Neural cell (in vitro differentiated cells): ENCODE data around the gene GNPDA2. TPM values are rescaled to one million over a fixed set of nuclear protein-coding genes. Genes with fewer than 3 reads are reported as not detected.

ENCODE experiments used
- H2AFZ ChIP-seq: fragments of 200-600, 300-800 bp; sonication (generic), shearing (Covaris generic); 2 replicates; pipeline ENCODE4 v1.6.0; 2014; ENCODE audit warnings: low read depth, mild to moderate bottlenecking, antibody characterized with exemption, low read length, moderate library complexity
- H3F3A ChIP-seq: fragments of 200-600 bp; shearing (Covaris generic); 2 replicates; pipeline ENCODE4 v1.6.1; 2016; ENCODE audit warnings: mild to moderate bottlenecking, moderate library complexity, mixed read lengths, antibody characterized with exemption, low read length; ENCODE audit not compliant: insufficient read depth, poor library complexity, severe bottlenecking
- H3K27ac ChIP-seq: fragments of 200-600, 300-800 bp; sonication (generic), shearing (Covaris generic); 2 replicates; pipeline ENCODE4 v1.5.1; 2014; ENCODE audit warnings: mild to moderate bottlenecking, low read length, moderate library complexity
- H3K27me3 ChIP-seq: fragments of 300-800, 200-600 bp; sonication (generic), shearing (Covaris generic); 2 replicates; pipeline ENCODE4 v1.6.0; 2014; ENCODE audit warnings: mild to moderate bottlenecking, low read depth, low read length, moderate library complexity; ENCODE audit not compliant: insufficient read depth
- H3K36me3 ChIP-seq: fragments of 300-800, 200-600 bp; sonication (generic), shearing (Covaris generic); 2 replicates; pipeline ENCODE4 v1.5.1; 2014; ENCODE audit warnings: mild to moderate bottlenecking, antibody characterized with exemption, low read length, moderate library complexity; ENCODE audit not compliant: insufficient read depth
- H3K4me2 ChIP-seq: fragments of 300-800, 200-600 bp; sonication (generic), shearing (Covaris generic); 2 replicates; pipeline ENCODE4 v1.6.0; 2014; ENCODE audit warnings: mild to moderate bottlenecking, low read length
- H3K4me3 ChIP-seq: fragments of 300-800, 200-600 bp; sonication (generic), shearing (Covaris generic); 2 replicates; pipeline ENCODE4 v1.5.1; 2014; ENCODE audit warnings: mild to moderate bottlenecking, low read length, moderate library complexity
- H3K79me2 ChIP-seq: fragments of 200-600 bp; shearing (Covaris generic); replicated peaks from 2 replicates; pipeline ENCODE4 v1.6.0; 2014; ENCODE audit warnings: mild to moderate bottlenecking, low read length, moderate library complexity; ENCODE audit not compliant: insufficient read depth
- H3K9ac ChIP-seq: fragments of 300-800, 200-600 bp; sonication (generic), shearing (Covaris generic); 2 replicates; pipeline ENCODE4 v1.6.1; 2016; ENCODE audit warnings: mild to moderate bottlenecking, low read length, mixed read lengths
- H3K9me2 ChIP-seq: fragments of 200-600 bp; shearing (Covaris generic); 2 replicates; pipeline ENCODE4 v1.6.1; 2016; ENCODE audit warnings: mild to moderate bottlenecking, low read length, mixed read lengths; ENCODE audit not compliant: insufficient read depth
- H3K9me3 ChIP-seq: fragments of 200-600, 300-800 bp; sonication (generic), shearing (Covaris generic); 2 replicates; pipeline ENCODE4 v1.6.1; 2016; ENCODE audit warnings: mild to moderate bottlenecking, mixed run types, low read length, moderate library complexity, mixed read lengths
- H4K20me1 ChIP-seq: fragments of 200-600 bp; shearing (Covaris generic); 2 replicates; pipeline ENCODE4 v1.6.1; 2016; ENCODE audit warnings: mild to moderate bottlenecking, mixed run types; ENCODE audit not compliant: insufficient read depth
- CTCF ChIP-seq: fragments of 450-650 bp; IDR thresholded peaks from 2 replicates; pipeline ENCODE4 v1.5.1; 2014; ENCODE audit warnings: antibody characterized with exemption, mild to moderate bottlenecking, moderate library complexity; ENCODE audit not compliant: poor library complexity, severe bottlenecking
- EP300 ChIP-seq: fragments of 450-650 bp; conservative IDR thresholded peaks from 2 replicates; pipeline ENCODE4 v1.6.1; 2014; ENCODE audit warnings: antibody characterized with exemption, mild to moderate bottlenecking, moderate library complexity; ENCODE audit not compliant: poor library complexity, severe bottlenecking
- EZH2 ChIP-seq: fragments of 200-600, 300-800 bp; shearing (Covaris generic), sonication (generic); IDR thresholded peaks from 2 replicates; pipeline ENCODE4 v1.6.1; 2014; ENCODE audit warnings: antibody characterized with exemption, low read length, borderline replicate concordance, mild to moderate bottlenecking; ENCODE audit not compliant: insufficient read depth, poor library complexity, severe bottlenecking
- MXI1 ChIP-seq: fragments of 450-650 bp; conservative IDR thresholded peaks from 2 replicates; pipeline ENCODE4 v1.6.1; 2014; ENCODE audit warnings: antibody characterized with exemption, mild to moderate bottlenecking; ENCODE audit not compliant: poor library complexity, severe bottlenecking
- POLR2AphosphoS5 ChIP-seq: IDR thresholded peaks from 2 replicates; pipeline ENCODE4 v1.6.1; 2012
- RAD21 ChIP-seq: fragments of 450-650 bp; conservative IDR thresholded peaks from 2 replicates; pipeline ENCODE4 v1.6.1; 2014; ENCODE audit warnings: antibody characterized with exemption, mild to moderate bottlenecking, moderate library complexity
- SMC3 ChIP-seq: fragments of 450-650 bp; conservative IDR thresholded peaks from 2 replicates; pipeline ENCODE4 v1.6.1; 2014; ENCODE audit warnings: antibody characterized with exemption, mild to moderate bottlenecking, moderate library complexity; ENCODE audit not compliant: poor library complexity
- TAF1 ChIP-seq: IDR thresholded peaks from 2 replicates; pipeline ENCODE4 v1.6.1; 2012; ENCODE audit warnings: low read depth
- polyA plus RNA-seq: library from polyadenylated mRNA; depleted of rRNA; stranded (reverse); fragments of >200 nt; gene quantifications from 2 replicates; pipeline ENCODE4 v1.2.3, GENCODE V29; 2014
- TF ChIP-seq, protein P1 (sequence below): IDR thresholded peaks from 2 replicates; pipeline ENCODE4 v1.6.1; 2012; ENCODE audit warnings: borderline replicate concordance

Gene GNPDA2
- polyA plus RNA-seq, 1 donor from 2014 or later: 40.7 TPM

- Histone ChIP-seq H3K4me2 (no peak overlapping the region), H2AFZ (no peak overlapping the region), H3F3A (no peaks in the 10 kb centered on the region), H3K4me3 (no peak overlapping the region), H3K9me3 (peaks cover 5% of the 10 kb centered on the region), H3K36me3 (no peaks in the 10 kb centered on the region), H4K20me1 (no peaks in the 10 kb centered on the region), H3K27me3 (no peaks in the 10 kb centered on the region), H3K27ac (no peak overlapping the region), H3K79me2 (no peaks in the 10 kb centered on the region), H3K9me2 (no peaks in the 10 kb centered on the region), H3K9ac (no peak overlapping the region)
- TF ChIP-seq CTCF: no peak
- TF ChIP-seq SMC3: no peak
- TF ChIP-seq RAD21: no peak
- no peak for TF ChIP-seq EP300
- no peak for TF ChIP-seq POLR2AphosphoS5
- no peak for TF ChIP-seq TAF1
- no peak for TF ChIP-seq EZH2
- TF ChIP-seq, protein P1, sequence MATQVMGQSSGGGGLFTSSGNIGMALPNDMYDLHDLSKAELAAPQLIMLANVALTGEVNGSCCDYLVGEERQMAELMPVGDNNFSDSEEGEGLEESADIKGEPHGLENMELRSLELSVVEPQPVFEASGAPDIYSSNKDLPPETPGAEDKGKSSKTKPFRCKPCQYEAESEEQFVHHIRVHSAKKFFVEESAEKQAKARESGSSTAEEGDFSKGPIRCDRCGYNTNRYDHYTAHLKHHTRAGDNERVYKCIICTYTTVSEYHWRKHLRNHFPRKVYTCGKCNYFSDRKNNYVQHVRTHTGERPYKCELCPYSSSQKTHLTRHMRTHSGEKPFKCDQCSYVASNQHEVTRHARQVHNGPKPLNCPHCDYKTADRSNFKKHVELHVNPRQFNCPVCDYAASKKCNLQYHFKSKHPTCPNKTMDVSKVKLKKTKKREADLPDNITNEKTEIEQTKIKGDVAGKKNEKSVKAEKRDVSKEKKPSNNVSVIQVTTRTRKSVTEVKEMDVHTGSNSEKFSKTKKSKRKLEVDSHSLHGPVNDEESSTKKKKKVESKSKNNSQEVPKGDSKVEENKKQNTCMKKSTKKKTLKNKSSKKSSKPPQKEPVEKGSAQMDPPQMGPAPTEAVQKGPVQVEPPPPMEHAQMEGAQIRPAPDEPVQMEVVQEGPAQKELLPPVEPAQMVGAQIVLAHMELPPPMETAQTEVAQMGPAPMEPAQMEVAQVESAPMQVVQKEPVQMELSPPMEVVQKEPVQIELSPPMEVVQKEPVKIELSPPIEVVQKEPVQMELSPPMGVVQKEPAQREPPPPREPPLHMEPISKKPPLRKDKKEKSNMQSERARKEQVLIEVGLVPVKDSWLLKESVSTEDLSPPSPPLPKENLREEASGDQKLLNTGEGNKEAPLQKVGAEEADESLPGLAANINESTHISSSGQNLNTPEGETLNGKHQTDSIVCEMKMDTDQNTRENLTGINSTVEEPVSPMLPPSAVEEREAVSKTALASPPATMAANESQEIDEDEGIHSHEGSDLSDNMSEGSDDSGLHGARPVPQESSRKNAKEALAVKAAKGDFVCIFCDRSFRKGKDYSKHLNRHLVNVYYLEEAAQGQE: no peak
- TF ChIP-seq MXI1: no peak
Measured at GRCh38 chr4:44771789-44772188, 45.4 kb upstream of the GNPDA2 start.

DNA sequence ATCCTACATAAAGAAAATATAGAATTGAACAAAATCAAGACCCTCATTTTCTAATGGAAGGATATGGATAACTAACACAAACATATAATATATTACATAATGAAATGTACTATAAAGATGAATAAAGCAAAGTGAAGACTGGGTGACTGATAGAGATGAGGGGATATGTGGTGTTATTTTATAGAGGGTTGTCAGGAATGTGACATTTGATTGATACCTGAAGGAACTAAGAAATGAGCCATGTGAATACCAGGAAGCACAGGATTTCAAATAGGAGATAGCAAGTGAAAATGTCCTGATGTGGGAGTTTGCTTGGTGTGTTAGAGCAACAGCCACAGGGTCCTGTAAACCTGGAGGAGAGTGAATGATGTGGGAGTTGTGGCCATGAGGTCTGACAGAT, 40.1 kb upstream of the GNPDA2 start:
- H3K27ac ChIP-seq: no peak overlapping the region
- H3K4me2 ChIP-seq: no peak overlapping the region
- H3K9ac ChIP-seq: no peak overlapping the region
- no peaks in the 10 kb centered on the region for H3K79me2 ChIP-seq
- no peaks in the 10 kb centered on the region for H4K20me1 ChIP-seq
- H3K4me3 ChIP-seq: no peak overlapping the region
- H3K36me3 ChIP-seq: no peaks in the 10 kb centered on the region
- no peaks in the 10 kb centered on the region for H3K9me3 ChIP-seq
- no peaks in the 10 kb centered on the region for H3K9me2 ChIP-seq
- H3F3A ChIP-seq: no peaks in the 10 kb centered on the region
- TF ChIP-seq CTCF (no peak), SMC3 (no peak), MXI1 (no peak), TAF1 (no peak), EP300 (peak; percentile 56), EZH2 (no peak), RAD21 (no peak), POLR2AphosphoS5 (peak; percentile 45)
- TF ChIP-seq, protein P1: peak; percentile 98
- no peaks in the 10 kb centered on the region for H3K27me3 ChIP-seq
- H2AFZ ChIP-seq: no peak overlapping the region
